ENCODE results near the gene MYL5.

MYL5 gene

DNA sequence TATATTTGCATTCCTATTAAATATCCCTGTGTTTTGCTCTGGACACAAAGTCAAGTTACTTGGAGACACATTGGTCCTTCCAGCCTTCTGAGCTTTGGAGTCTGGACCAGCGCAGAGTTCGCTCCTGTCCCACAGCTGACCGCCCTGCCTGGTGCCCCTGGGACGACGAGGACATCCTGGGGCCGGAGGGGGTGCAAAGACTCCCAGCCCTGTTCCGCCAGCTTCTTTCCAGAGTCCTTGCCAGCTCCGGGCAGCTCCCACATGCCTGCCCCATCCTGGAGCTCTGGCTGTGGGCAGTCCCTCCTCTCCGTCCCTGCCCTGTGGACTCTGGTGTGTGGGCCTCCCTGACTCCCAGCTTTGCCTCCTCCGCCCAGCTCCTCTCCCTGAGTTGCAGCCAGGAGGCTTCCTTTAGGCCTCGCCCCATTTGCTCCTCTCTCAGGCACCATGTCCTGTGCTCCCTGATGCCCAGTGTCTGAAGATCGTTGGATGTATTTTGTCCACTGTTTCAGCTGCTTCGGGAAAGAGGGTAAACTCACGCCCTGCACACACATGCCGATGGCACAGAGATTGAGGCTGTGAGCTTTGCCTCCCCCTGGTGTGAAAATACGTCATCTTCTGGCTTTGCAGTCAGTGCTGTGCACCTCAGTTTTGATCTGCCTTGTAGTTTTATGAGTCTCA lies 26.4 kb downstream of the MYL5 start:
- Histone ChIP-seq H3K27me3 (ENCODE audit: insufficient read depth, low read length, poor library complexity) (no peaks in the 10 kb centered on the region), H4K20me1 (ENCODE audit: insufficient read depth, low read length) (no peaks in the 10 kb centered on the region), H2AFZ (ENCODE audit: low read depth, low read length) (no peak overlapping the region), H3K4me2 (ENCODE audit: insufficient read depth, low read length) (no peak overlapping the region), H3K27ac (ENCODE audit: low read length) (no peak overlapping the region), H3K9me3 (ENCODE audit: insufficient read depth, low read length, severe bottlenecking) (no peaks in the 10 kb centered on the region), H3K79me2 (ENCODE audit: insufficient read depth, low read length) (peaks cover under 1% of the 10 kb centered on the region), H3K36me3 (ENCODE audit: insufficient read depth, low read length) (peaks cover under 1% of the 10 kb centered on the region; the same call in 1 of the 2 replicates), H3K4me3 (ENCODE audit: low read depth in 1 of 2, low read length in 2 of 2) (no peak overlapping the region), H3K9ac (ENCODE audit: low read depth, low read length) (no peak overlapping the region), H3K4me1 (ENCODE audit: insufficient read depth, low read length) (peaks cover 7% of the 10 kb centered on the region)
- TF ChIP-seq, protein P1, sequence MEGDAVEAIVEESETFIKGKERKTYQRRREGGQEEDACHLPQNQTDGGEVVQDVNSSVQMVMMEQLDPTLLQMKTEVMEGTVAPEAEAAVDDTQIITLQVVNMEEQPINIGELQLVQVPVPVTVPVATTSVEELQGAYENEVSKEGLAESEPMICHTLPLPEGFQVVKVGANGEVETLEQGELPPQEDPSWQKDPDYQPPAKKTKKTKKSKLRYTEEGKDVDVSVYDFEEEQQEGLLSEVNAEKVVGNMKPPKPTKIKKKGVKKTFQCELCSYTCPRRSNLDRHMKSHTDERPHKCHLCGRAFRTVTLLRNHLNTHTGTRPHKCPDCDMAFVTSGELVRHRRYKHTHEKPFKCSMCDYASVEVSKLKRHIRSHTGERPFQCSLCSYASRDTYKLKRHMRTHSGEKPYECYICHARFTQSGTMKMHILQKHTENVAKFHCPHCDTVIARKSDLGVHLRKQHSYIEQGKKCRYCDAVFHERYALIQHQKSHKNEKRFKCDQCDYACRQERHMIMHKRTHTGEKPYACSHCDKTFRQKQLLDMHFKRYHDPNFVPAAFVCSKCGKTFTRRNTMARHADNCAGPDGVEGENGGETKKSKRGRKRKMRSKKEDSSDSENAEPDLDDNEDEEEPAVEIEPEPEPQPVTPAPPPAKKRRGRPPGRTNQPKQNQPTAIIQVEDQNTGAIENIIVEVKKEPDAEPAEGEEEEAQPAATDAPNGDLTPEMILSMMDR (IDR thresholded peaks at IDR 0.05; ENCODE audit: borderline replicate concordance, extremely low read depth, low read length, poor library complexity, severe bottlenecking) = peak; percentile 29
- no peak for TF ChIP-seq EZH2 (IDR thresholded peaks at IDR 0.05; ENCODE audit: borderline replicate concordance, low read depth, low read length, severe bottlenecking)
- ATAC-seq (ENCODE audit: insufficient read depth, low read depth) (no peak), DNase-seq (no peak)

DNA sequence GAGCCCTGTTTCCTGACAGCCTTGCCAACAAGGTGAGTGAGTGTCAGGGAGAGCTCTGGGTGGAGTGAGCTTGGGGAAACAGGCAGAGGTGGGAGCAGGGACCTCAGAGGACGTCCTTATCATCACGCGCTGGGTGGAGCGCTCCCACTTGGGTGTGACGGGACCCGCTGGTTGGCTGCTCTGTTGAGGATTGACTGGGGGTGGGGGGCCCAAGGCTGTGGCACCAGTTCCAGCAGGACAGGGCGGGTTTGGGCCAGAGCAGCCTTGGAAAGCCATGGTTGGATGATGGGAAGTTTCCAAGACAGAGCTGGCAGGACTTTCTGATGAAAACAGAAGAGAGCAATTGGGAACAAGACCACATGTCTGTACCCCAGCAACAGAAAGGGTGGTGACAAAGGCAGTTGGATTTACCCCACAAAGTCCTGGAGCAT lies 28.3 kb downstream of the MYL5 start:
- peaks cover 19% of the 10 kb centered on the region for H3K79me2 ChIP-seq (ENCODE audit: insufficient read depth, low read length)
- DNase-seq = no peak
- H3K27me3 ChIP-seq (ENCODE audit: insufficient read depth, low read length, poor library complexity) = no peaks in the 10 kb centered on the region
- no peak overlapping the region for H3K4me3 ChIP-seq (ENCODE audit: low read depth in 1 of 2, low read length in 2 of 2)
- TF ChIP-seq, protein P1 (IDR thresholded peaks at IDR 0.05; ENCODE audit: borderline replicate concordance, extremely low read depth, low read length, poor library complexity, severe bottlenecking) = no peak
- TF ChIP-seq EZH2 (IDR thresholded peaks at IDR 0.05; ENCODE audit: borderline replicate concordance, low read depth, low read length, severe bottlenecking) = no peak
- no peak overlapping the region for H3K27ac ChIP-seq (ENCODE audit: low read length)
- H4K20me1 ChIP-seq (ENCODE audit: insufficient read depth, low read length) = peaks cover 7% of the 10 kb centered on the region
- no peak overlapping the region for H3K4me2 ChIP-seq (ENCODE audit: insufficient read depth, low read length)
- H3K36me3 ChIP-seq (ENCODE audit: insufficient read depth, low read length) = peaks cover 4% of the 10 kb centered on the region; the same call in 1 of the 2 replicates
- H3K9ac ChIP-seq (ENCODE audit: low read depth, low read length) = no peak overlapping the region
- H2AFZ ChIP-seq (ENCODE audit: low read depth, low read length) = no peak overlapping the region
- no peak for ATAC-seq (ENCODE audit: insufficient read depth, low read depth)
- H3K4me1 ChIP-seq (ENCODE audit: insufficient read depth, low read length) = peaks cover 18% of the 10 kb centered on the region
- H3K9me3 ChIP-seq (ENCODE audit: insufficient read depth, low read length, severe bottlenecking) = no peaks in the 10 kb centered on the region

DNA sequence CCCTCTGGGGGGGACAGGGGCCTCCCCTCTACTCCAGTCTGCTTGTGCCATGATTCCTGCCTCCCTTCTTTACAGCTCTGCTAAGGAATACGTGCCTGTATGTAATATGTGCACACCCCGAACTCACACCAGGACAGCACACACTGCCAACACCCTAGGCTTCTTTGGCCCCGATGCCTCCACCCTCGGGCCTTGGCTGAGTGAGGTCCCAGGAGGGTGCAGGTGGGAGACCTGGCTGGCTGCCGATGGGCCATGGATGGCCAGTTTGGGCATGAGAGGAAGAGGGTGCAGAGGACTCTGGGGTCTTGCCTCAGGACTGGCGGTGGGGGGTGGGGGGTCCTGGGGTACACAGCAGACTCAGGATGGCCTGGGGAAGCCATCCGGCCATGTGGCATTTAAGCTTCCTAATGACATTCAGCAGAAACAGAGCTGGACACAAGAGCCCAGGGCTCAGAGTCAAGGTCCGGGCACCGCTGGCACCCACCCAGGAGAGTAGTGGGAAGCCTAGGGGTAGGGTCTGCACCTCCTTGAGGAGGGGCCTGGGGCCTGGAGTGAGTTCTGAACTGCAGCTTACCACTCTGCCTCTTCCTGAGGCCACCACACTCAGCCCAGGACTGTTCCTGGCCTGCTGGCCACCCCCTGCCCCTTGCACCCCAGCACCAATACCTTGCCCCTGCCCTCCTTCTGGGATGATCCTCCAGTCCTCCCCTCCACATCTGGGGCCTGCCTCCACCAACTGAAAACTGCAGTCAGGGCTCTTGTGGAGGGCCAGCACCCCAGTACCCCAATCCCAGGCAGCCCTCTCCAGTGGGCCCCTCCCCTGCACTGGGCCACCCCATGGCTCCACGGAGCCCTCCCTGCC lies 29.2 kb downstream of the MYL5 start:
- ATAC-seq (ENCODE audit: insufficient read depth, low read depth) (no peak), DNase-seq (no peak)
- Histone ChIP-seq H3K4me2 (ENCODE audit: insufficient read depth, low read length) (no peak overlapping the region), H3K79me2 (ENCODE audit: insufficient read depth, low read length) (peaks cover 27% of the 10 kb centered on the region), H3K9me3 (ENCODE audit: insufficient read depth, low read length, severe bottlenecking) (no peaks in the 10 kb centered on the region), H3K4me1 (ENCODE audit: insufficient read depth, low read length) (peaks cover 25% of the 10 kb centered on the region), H3K27me3 (ENCODE audit: insufficient read depth, low read length, poor library complexity) (no peaks in the 10 kb centered on the region), H3K27ac (ENCODE audit: low read length) (no peak overlapping the region), H3K4me3 (ENCODE audit: low read depth in 1 of 2, low read length in 2 of 2) (no peak overlapping the region), H2AFZ (ENCODE audit: low read depth, low read length) (no peak overlapping the region), H3K9ac (ENCODE audit: low read depth, low read length) (no peak overlapping the region), H3K36me3 (ENCODE audit: insufficient read depth, low read length) (peaks cover 10% of the 10 kb centered on the region; the same call in 1 of the 2 replicates), H4K20me1 (ENCODE audit: insufficient read depth, low read length) (peaks cover 13% of the 10 kb centered on the region)
- TF ChIP-seq EZH2 (IDR thresholded peaks at IDR 0.05; ENCODE audit: borderline replicate concordance, low read depth, low read length, severe bottlenecking) = no peak
- TF ChIP-seq, protein P1 (IDR thresholded peaks at IDR 0.05; ENCODE audit: borderline replicate concordance, extremely low read depth, low read length, poor library complexity, severe bottlenecking) = no peak
